HG02938 (cell line): ENCODE measurements around the gene JAK3.
"Not testable (repeated sequence)": the region's sequence is repeated elsewhere in the genome, so short reads cannot be mapped to it uniquely, and the experiment has no call there.

Experiments
- ATAC-seq: cut with Tn5 transposase; IDR thresholded peaks from one replicate; pipeline ENCODE4 v1.9.1; 2021; ENCODE audit warnings: mild to moderate bottlenecking, moderate library complexity; ENCODE audit not compliant: unreplicated experiment

Gene JAK3

DNA sequence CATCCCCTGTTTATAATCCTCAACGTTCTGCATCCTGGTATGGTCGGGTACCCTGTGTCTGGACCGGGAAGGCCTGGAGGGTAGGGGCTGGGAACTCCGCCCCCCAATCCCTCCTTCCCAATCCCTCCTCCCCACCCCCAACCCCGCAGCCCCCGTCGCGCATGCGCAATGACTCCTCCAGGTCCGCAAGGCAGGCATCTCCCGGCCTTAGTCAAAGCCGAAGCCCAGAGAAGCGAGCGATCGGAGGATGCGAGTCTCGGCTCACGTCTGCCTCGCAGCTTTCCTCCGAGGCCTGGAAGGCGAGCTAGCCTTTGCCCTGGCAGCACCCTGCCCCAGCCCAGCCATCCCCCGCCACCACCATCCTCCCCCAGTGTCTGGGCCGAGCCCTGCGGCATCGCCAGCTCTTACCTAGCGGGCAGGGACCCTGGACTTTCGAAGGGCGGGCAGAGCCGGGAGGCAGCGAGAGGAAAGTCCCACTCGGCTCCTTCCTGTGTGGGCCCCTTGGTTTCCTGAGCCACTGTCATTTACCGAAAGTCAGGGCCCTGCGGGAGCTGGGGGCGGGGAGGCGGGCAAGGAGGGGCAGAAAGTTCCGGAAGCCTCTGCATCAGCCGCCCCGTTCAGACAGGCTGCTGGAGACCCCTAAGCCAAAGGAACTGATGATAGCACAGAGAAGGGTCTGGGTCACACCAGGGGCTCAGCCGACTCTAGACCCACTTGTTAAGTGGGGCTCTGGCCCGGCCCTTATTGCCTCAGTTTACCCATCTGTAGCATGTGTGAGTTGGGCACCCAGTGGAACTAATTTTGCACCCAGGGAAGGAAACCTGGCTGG, at the start of gene JAK3:
JAK3 (minus strand) TSS at position 445 of the 829 bp plus-strand sequence. CDS start 3,565 bp downstream, outside the sequence.
- peak; percentile 46 for ATAC-seq

DNA sequence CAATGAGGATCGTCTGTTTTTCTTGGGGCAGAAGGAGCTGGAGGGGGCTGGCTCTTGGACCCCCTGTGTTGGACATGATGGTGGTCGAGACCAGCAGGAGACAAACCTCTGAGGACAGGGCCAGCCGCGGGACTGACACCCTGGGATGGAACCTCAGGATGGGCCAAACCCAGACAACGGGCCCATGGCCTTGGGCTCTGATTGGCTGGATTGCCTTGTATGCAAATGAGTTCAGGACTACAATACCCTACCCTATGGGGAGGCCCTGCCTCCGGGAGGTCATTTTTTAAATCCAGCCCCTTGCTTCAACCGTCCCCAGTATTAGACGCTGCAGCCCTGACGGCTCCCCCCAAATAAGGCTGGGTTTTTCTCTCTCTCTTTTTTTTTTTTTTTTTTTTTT, 46.0 kb upstream of the JAK3 start:
- ATAC-seq: no peak

DNA sequence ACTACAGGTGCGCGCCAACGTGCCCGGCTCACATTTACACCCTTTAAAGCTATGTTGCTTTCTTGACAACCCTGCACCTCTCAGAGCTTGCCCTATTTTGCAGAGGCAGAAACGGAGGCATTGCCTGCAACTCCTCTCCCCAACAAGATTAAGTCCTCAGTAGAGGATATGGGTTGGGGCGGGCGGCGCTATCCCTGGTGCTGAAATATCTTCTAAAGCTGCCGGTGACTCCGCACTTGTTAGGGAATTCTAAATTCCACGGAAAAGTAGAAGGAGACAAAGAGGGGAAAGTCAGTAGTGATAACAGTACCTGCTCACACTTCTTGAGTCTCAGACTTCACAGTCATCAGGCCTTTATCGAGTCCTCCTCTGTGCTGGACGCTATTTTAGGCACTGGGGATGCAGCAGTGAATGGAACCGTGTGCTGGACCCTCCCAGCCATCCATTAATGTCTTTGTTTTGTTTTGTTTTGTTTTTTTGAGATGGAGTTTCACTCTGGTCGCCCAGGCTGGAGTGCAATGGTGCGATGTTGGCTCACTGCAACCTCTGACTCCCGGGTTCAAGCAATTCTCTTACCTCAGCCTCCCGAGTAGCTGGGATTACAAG, 41.9 kb upstream of the JAK3 start:
- ATAC-seq: no peak

DNA sequence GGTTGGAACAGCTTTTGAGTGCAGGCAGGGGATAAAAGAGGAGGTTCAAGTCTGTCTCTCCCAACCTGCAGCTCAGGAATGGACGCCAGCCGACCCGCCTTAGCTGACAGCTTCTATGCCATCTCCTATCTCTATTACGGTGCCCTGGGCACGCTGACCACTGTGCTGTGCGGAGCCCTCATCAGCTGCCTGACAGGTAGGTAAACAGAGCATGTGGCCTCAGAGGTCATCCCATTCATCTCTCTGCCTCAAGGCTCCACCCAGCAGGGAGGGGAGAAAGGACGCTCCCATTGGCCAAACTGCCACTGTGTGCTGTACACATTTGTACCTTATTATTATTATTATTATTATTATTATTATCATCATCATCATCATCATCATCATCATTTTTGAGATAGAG, 40.5 kb upstream of the JAK3 start:
- no peak for ATAC-seq

DNA sequence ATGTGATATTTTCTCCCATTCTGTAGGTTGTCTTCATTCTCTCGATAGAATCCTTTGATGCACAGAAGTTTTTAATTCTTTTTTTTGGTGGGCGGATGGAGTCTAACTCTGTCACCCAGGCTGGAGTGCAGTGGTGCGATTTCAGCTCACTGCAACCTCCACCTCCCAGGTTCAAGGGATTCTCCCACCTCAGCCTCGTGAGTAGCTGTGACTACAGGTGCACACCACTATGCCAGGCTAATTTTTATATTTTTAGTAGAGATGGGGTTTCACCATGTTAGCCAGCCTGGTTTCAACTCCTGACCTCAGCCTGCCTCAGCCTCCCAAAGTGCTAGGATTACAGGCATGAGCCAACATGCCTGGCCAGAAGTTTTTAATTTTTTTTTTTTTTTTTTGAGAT, 39.4 kb upstream of the JAK3 start:
- ATAC-seq: not testable (repeated sequence)

DNA sequence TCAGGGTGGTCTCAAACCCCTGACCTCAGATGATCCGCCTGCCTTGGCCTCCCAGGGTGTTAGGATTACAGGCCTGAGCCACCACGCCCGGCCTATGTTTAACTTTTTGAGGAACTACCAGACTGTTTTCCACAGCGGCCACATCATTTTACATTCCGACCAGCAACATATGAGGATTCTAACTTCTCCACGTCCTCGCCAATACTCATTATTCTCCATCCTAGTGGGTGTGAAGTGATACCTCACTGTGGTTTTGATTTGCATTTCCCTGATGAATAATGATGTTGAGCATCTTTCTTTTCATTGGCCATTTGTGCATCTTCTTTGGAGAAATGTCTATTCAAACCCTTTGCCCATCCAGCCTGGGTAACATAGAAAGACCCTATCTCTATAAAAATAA, 38.7 kb upstream of the JAK3 start:
- no peak for ATAC-seq

DNA sequence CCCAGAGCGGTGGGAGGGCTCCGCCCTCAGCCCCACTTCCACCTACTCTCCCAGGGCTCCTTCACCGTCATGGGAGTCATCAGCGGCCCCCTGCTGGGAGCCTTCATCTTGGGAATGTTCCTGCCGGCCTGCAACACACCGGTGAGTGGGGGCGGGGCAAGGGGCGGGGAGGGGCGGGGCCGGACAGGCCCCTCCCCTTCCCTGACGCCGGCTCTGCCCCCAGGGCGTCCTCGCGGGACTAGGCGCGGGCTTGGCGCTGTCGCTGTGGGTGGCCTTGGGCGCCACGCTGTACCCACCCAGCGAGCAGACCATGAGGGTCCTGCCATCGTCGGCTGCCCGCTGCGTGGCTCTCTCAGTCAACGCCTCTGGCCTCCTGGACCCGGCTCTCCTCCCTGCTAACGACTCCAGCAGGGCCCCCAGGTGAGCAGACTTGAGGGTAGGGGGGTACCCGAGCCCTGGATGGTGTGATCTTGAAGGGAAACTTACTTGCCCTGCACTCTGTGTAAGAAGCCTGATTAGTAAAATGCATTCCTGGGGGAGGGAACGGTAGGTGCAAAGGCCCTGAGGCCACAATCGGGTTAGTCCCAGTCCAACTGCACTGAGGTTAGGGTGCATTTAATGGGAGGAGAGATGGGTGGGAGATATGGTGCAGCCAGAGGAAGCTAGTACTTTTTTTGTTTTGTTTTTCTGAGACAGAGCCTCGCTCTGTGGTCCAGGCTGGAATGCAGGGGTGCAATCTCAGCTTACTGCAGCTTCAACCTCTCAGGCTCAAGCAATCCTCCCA, 36.0 kb upstream of the JAK3 start:
- no peak for ATAC-seq

DNA sequence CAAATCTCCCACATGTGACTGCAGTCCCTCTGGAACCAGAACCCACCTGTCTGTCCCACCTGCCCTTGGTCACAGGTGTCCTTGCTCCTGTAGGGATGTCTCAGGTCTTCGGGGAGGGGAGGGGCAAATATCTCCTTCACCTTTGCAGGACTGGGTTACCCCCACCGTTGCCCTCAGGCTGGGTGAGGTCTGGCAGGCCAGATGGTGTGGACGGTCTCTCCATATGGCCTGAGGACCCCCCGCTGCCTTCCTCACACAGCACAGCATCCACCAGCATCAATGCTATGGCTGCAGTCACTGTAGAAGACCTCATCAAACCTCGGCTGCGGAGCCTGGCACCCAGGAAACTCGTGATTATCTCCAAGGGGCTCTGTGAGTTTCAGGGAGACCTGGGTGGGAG, 33.9 kb upstream of the JAK3 start:
- no peak for ATAC-seq

DNA sequence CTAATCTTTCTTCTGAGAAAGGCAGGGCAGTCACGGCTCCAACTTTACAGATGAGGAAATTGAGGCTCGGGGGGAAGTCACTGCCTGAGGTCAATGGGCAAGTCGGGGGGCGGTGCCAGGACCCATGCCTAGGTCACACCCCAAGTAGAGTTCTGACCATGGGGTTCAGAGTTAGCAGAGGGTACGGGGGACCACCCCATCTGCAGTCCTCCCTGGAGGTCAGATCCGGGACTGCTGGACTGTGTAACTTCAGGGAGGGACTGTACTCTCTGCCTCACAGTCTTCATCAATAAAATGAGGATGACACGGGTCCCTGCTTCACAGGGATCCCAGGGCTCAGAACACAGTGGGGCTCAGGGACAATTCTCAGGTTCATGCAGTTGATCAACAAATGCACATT, 31.7 kb upstream of the JAK3 start:
- ATAC-seq: no peak

DNA sequence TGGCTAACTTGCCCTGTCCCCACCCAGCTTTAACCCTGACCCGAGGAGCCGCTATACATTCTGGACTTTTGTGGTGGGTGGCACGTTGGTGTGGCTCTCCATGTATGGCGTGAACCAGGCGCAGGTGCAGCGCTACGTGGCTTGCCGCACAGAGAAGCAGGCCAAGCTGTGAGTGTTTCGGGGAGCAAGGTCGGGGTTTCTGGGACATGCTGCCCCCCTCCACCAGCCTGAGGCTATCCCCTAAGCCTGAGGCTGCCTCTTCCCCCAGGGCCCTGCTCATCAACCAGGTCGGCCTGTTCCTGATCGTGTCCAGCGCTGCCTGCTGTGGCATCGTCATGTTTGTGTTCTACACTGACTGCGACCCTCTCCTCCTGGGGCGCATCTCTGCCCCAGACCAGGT, 29.9 kb upstream of the JAK3 start:
- no peak for ATAC-seq

DNA sequence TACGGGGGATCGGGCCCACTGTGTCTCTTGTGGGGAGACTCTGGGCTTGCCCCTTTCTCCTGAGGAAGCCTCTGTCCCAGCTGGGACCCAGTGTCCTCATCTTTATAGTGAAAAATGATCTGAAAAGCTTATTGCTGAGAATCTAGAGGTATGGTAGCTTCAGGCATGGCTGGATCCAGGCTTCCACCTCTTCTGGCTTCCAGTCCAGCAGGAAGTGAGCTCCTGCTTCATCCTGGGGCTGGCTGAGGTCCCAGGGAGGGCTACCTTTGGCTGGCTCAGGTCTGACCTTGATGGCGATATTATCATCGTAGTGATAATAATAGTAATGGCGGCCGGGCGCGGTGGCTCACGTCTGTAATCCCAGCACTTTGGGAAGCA, 27.0 kb upstream of the JAK3 start:
- no peak for ATAC-seq

DNA sequence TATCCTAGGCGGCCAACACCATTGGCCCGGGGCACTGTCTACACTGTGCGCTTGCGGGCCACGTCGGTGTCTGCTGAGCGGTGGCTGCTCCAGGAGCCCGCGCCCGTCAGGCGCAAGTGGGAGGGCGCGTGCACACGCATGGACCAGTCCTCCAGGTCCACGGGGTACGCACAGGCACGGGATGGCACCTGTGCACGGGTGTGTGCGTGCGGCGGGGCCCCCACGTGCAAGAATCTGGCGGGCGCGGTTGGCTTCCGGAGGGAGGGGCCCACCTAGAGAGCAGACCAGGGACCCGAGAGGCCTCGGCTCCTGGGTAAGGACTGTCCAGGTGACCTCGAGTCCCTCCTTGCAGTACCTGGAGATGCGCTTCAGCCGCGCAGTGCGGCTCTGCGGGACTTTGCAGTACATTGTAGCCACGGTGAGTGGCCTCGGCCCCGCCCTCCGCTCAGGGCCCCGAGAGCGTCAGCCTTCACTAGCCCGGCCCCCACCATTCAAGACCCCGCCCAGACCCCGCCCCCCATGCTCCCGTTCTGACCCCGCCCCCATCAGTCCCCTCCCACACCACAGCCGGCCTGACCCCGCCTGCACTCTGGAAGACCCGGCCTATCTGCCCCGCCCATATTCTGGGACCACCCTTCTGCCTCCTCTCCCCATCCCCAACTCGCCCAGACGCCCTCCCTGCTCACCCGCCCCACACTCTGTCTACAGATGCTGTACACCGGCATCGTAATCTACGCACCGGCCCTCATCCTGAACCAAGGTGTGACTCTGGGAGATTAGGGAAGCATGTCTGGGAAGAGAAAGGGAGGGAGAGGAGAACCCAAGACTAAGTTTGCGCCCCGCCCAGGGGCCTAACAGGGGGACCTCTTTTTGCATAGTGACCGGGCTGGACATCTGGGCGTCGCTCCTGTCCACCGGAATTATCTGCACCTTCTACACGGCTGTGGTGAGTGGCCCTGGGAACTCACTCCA, 26.3 kb upstream of the JAK3 start:
- ATAC-seq: no peak

DNA sequence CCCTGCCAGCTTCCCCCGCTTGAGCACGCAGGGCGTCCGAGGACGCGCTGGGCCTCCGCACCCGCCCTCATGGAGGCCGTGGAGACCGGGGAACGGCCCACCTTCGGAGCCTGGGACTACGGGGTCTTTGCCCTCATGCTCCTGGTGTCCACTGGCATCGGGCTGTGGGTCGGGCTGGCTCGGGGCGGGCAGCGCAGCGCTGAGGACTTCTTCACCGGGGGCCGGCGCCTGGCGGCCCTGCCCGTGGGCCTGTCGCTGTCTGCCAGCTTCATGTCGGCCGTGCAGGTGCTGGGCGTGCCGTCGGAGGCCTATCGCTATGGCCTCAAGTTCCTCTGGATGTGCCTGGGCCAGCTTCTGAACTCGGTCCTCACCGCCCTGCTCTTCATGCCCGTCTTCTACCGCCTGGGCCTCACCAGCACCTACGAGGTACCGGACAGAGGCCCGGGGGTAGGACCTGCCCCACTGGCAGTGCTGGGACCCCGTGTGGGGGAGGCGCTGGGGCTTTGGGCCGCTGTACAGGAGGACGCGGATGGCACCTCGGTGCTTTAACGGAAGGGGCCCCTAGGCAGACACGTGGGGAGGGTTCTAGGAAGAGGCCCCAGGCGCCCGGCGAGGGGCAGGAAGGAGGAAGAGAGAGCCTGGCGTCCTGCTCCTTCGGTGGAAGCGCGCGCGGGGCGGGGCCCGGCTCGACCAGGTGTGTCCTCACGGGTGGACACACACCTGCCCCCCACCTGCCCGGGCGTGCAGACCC, 24.6 kb upstream of the JAK3 start:
- ATAC-seq: no peak

DNA sequence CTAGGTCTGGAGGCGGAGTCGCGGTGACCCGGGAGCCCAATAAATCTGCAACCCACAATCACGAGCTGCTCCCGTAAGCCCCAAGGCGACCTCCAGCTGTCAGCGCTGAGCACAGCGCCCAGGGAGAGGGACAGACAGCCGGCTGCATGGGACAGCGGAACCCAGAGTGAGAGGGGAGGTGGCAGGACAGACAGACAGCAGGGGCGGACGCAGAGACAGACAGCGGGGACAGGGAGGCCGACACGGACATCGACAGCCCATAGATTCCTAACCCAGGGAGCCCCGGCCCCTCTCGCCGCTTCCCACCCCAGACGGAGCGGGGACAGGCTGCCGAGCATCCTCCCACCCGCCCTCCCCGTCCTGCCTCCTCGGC, 24.1 kb upstream of the JAK3 start, which contains the start of gene SLC5A5:
SLC5A5 (plus strand) TSS at position 68 of the 373 bp plus-strand sequence. CDS start 375 bp downstream, outside the sequence.
- no peak for ATAC-seq

DNA sequence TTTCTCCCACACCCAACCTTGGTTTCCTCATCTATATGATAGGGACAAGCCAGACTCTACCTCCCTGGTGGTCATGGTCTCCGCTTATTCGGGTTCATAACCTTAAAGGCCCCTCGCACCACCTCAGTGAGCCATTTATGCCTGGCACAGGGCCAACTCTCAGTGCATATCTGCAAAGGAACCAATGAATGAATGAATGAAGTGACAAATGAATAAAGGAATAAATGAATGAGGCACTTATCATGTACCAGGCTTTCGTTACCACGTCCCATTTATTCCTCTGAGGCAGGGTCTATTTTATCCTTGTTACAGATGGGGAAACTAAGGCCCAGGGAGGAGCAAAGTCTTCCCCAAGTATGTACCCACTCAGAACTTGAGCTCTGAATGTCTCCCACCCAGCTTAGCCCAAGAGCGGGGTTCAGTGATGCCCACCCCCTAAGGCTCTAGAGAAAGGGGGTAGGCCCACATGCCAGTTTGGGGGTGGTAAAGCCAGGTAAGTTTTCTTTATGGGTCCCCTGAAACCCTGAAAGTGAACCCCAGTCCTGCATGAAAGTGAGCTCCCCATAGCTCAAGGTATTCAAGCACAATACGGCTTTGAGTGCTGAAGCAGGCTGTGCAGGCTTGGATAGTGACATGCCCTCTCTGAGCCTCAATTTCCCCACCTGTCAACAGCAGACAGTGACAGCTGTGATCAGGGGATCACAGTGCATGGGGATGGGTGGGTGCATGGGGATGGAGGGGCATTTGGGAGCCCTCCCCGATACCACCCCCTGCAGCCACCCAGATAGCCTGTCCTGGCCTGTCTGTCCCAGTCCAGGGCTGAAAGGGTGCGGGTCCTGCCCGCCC, 23.5 kb upstream of the JAK3 start:
- ATAC-seq: no peak

DNA sequence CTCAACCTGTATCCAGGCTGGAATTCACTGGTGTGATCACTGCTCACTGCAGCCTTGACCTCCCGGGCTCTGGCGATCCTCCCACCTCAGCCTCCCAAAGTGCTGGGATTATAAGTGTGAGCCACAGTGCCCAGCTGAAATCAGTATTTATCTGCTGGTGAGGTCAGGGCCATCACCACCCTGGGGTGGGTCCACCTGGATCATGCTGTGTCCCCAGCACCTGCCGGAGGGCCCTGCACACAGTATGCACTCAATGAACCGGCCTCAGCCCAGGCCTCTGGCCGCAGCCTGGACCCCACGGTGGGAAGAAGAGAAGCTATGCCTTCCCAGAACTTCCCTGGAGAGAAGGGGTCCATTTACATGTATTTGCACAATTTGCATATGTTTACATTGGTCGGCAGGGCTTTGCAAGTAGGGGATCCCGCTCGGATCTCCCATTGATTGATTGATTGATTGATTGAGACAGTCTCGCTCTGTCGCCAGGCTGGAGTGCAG, 21.4 kb upstream of the JAK3 start:
- no peak for ATAC-seq

DNA sequence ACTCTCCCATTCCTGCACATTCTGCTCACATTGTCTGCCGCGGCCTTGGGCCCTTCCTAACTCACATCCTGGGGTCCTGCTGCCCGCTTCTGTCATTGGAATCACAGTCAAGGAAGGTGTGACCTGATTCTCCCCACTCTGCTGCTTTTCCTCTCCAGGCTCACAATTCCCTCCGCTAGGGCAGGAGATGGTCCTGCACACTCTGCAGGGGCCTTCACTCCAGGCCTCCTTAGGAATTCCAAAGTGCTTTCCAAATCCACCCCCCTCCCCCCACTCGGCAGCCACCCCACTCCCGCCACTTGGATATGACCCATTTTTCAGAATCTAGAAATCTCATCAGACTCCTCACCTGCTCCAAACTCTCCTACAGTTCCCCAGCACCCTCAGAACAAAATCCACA, 20.9 kb upstream of the JAK3 start:
- no peak for ATAC-seq

DNA sequence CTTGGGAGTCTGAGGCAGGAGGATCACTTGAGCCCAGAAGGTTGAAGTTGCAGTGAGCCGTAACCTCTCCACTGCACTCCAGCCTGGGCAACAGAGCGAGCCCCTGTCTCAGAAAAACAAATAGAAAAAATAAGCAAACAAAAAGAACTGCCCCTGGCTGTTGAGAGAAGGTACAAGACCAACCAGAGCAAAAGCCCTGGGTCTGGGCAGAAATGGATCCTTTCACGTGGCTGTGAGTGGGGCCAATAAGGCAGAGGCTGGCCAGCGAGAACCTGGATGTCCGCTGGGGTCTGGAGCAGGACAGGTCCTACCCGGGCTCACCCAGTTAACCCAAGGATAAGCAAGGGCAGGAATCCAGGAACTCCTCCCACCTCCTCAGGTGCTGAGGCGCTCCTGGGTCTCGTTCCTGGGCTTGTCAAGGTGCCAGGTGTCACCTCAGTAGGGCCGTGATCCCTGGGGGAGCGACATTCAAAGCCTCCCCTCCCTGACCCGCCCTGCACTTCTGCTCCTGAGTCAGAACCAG, 19.2 kb upstream of the JAK3 start:
- no peak for ATAC-seq
